Putamen (tissue), 1 donor: ENCODE results near the gene SCAPER.

Experiments
- DNase-seq: peaks from one replicate; pipeline ENCODE4 v3.0.0-alpha.2; 2016; ENCODE audit warnings: low spot score

Gene SCAPER

DNA sequence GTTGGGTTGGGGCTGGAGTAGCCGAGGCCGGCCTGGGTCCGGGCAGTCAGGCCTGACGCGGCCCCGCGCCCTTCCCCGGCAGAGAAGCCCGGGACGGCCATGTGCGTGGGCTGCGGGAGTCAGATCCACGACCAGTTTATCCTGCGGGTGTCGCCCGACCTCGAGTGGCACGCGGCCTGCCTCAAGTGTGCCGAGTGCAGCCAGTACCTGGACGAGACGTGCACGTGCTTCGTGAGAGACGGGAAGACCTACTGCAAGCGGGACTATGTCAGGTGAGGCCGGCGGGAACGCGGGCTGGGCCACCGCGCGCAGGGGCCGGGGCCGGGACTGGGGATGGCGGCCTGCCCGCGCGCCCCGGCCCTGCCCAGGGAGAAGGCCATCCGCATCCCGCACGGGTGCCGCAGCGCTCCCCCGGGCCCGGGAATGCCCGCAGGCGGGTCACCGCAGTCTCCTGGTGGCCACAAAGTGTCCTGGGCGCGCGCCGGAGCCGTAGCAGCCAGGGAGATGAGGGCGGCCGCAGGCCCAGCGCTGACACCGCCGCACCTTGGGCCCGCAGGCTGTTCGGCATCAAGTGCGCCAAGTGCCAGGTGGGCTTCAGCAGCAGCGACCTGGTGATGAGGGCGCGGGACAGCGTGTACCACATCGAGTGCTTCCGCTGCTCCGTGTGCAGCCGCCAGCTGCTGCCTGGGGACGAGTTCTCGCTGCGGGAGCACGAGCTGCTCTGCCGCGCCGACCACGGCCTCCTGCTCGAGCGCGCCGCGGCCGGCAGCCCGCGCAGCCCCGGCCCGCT, 567.2 kb downstream of the SCAPER start:
- no peak for DNase-seq

DNA sequence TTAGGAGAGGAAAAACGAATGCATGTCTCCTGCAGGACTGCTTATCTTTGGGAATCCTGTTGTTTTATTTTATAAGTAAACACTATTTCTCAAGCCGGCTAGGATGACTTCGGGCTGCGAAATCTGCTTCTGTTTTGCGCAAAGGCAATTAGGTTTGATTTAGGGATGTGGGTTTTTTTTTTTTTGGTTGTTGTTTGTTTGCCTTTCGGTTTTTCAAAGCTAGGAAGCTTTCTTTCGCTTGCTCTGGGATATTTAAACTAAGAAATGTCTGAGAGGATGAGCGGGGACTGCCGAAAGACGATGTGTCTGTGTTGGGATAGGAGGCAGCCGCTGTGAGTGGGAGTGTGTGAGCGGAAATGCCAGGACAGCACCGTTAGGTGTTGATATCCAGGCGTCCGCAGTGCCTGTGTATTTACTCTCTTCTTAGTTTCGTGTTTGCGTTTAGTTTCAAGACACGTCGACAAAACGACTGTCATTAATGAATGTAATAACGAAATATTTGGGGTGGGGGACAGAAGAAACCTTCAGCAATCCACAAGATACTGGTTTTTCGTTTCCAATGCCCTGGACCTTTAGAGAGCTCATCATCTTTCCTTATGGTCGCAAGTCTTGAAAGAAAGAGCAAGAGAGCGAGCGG, 568.0 kb downstream of the SCAPER start:
- no peak for DNase-seq

- peak; percentile 36 for DNase-seq
Measured at GRCh38 chr15:76336254-76337058, 568.7 kb downstream of the SCAPER start, which contains the start of gene ISL2. TSS of gene ISL2 (plus strand) at chr15:76336773. CDS start at chr15:76336884, 111 bp downstream.

- no peak for DNase-seq
Measured at GRCh38 chr15:76335307-76336253, 569.6 kb downstream of the SCAPER start.

DNA sequence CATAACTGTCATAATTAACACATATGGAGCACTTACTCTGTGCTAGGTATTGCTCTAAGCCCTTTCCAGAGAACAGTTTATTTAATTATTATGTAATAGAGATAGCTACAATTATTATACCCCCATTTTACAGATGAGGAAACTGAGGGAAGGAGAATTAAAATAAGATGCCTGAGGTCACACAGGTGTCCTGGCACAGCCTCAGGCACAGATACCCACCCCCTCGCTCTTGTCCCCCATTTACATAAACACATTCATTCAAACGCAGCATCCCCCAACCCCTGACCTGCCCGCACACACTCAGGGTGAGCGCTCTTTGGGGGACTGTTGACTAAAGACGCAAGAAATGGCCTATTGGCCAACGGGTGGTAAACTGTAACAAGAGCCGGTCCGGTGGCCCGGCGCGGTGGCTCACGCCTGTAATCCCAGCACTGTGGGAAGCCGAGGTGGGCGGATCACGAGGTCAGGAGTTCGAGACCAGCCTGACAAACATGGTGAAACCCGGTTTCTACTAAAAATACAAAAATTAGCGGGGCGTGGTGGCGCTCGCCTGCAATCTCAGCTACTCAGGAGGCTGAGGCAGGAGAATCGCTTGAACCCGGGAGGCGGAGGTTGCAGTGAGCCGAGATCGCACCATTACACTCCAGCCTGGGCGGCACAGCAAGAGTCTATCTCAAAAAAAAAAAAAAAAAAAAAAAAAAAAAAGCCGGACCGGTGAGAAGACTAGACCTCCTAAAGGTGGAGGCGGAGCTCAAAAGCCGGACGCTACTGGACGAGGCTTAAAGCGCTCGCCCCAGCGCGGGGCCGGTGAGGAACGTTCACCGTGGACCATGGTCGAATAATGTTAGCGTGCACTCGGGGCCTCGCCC, 570.5 kb downstream of the SCAPER start:
- no peak for DNase-seq

- no peak for DNase-seq
Measured at GRCh38 chr15:76333720-76334437, 571.3 kb downstream of the SCAPER start.

DNA sequence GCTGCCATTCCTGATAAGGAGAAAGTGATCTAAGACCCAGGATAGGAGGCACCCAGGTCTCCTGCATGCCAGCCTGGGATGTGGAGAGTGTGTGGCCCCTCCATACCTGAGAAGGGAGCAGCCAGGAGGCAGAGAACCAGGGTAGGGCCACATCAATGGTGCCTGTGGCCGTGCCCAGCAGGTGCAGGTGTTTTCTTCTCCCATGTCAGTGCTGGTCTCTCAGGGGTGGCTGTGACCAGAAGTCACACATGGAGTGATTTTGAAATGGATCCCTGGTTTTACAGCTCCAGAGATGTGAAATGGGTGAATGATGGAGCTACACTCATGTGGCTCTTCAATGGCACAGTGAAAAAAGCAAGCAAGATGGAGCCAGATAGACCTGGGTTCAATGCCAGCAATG, 571.8 kb downstream of the SCAPER start:
- no peak for DNase-seq

GRCh38 chr15:76332796-76333195, 572.3 kb downstream of the SCAPER start:
- DNase-seq: no peak

DNA sequence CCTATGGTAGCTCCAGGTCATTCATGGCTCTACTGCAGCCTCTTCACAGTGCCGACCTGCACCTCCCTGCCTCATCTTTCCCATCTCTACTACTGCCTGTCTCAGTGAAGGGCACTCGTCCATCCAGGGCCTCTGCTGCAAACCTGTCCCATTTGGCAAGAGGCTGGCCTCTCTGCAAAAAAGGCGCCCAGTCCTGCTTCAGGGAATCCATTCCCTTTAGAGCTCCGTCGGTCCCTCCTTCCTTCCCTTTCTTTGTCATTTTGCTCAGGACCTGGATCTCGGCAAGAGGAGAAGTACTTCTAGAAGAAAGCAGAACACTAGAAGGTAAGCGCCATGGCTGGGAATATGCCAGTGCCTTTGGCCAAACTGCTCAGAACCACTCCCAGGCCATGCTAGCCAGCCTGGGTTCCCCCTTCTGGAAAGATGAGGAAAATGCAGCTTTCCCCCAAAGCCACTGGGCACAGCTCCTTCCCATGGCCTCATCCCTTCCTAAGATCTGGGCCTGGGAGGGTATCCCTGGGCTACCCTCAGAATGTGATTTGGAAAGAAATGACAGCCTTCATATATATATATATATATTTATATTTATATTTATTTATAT, 575.0 kb downstream of the SCAPER start:
- no peak for DNase-seq

GRCh38 chr15:76328958-76329357, 576.2 kb downstream of the SCAPER start:
- no peak for DNase-seq

DNA sequence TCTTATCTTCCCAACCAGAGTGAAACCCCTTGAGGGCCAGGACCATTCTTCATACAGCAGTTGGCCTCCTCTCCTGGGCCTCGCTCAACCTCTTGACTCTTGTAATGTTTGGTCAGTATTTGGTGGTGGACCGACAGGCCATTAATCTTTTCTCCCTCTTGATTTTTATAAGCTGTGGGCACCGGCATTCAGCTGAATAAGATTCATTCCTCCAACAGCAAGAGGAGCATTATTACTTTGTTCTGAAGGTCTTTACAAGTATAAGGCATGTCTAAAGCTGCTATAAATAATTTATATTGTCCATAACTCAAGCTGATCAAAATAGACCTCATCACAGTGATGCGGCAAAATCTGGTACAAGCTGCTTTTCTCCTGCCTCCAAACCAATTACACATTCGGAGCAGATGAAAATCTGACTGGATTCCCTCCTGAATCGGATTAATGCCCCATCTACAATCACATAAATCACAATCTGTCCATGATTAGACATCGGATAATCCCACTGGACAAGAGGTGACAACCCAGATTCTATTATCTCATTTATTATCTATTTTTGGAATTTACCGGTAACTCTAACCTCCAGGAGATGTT, 576.9 kb downstream of the SCAPER start:
- DNase-seq: no peak

GRCh38 chr15:76327191-76328105, 577.7 kb downstream of the SCAPER start:
- no peak for DNase-seq

DNA sequence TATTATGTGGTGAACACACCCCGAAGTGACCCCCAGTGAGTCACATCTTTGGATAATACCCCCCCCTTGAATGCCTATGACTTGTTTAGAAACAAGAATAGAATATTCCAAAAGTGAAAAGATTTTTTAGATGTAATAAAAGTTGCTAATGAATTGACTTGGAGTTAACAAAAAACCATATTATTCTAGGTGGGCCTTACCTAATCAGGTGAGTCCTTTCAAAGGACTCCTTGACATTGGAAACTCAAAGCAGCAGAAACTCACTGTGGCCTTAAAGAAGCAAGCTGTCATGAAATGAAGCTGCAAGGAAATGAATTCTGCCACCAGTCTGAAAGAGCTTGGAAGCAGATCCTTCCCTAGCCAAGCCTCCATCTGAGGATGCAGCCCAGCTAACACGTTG, 579.4 kb downstream of the SCAPER start:
- no peak for DNase-seq

GRCh38 chr15:76324066-76324465, 581.1 kb downstream of the SCAPER start:
- no peak for DNase-seq

- DNase-seq: no peak
Measured at GRCh38 chr15:76321602-76322001, 583.5 kb downstream of the SCAPER start.

DNA sequence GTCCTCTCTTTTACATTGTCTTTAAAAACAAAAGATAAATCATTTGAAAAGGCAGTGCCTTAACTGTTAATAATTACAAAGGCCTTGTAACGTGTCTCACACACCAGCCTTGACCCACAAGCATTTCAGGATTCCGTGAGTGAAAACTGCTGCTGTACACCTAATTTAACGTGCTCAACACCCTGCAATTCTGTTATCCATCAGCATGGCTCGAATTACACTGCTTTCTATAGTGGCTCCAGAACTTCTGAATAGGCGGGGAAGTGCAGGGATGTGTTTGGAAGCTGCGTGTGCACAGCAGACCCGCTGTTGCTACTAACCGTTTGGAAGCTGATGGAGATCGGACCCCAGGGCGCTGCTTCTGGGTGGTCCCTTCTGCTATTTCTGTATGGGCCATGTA, 584.0 kb downstream of the SCAPER start:
- DNase-seq: no peak

GRCh38 chr15:76320012-76320411, 585.1 kb downstream of the SCAPER start:
- DNase-seq: no peak

- DNase-seq: no peak
Measured at GRCh38 chr15:76313731-76314130, 591.4 kb downstream of the SCAPER start.
